DMS 273 (cell line): ENCODE measurements around the gene CSTF3.

Experiments
- DNase-seq: peaks from one replicate; lab custom pipeline; 2025; ENCODE audit not compliant: unreplicated experiment; lab: John Stamatoyannopoulos, UW

The CSTF3 gene

GRCh38 chr11:33044285-33044756 is 117.0 kb downstream of the CSTF3 start:
- DNase-seq = no peak

DNA sequence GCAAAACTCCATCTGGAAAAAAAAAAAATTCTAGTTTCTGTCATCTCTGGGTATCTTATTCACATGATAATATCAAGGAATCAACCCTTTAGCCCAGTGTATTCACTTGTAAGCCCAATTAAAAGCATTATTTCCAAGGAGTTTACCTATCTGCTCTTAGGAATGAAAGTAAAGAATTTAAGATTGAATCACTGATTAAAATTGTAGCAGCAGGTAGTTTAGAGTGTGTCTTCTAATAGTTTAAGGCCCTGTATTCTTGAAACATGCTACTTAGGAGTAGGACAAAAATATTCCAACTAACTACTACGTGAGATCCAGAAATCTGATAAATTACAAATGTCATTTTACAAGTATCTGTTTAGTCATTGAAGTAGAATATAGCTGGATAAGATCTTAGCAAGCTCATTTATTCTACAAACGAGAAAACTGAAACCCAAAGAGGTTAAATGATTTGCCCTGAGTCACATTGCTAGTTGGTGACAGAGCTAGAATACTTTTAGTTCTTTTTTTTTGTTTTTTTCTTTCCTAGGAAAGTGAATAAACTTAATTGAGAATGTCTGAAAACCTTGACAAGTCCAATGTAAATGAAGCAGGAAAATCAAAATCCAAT is 118.0 kb downstream of the CSTF3 start:
- DNase-seq = no peak

- no peak for DNase-seq
Observed at GRCh38 chr11:33040862-33041453, 120.3 kb downstream of the CSTF3 start.

- peak; percentile 69 for DNase-seq
Observed at GRCh38 chr11:33040033-33040861, 121.0 kb downstream of the CSTF3 start.

GRCh38 chr11:33039274-33040032 is 121.8 kb downstream of the CSTF3 start, which contains the start of gene TCP11L1:
Gene TCP11L1, plus strand, starts transcription at chr11:33039572. Its CDS starts 4,202 bp downstream, at chr11:33043774.
- peak; percentile 95 for DNase-seq

DNA sequence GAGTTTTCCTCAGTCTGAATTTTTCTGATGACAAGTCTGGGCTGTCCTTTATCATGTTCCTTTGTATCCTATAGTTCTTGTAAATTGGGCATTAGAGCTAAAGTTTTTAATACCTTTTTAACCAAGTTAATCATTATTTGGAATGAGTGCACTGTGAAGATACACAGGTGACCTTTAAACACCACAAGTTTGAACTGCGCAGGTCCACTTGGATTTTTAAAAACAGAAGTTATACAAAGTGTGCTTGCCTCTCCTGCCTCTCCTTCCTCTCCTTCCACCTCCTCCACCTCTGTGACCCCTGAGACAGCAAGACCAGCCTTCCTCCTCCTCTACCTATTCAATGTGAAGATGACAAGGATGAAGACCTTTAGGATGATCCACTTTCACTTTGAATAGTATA is 126.3 kb downstream of the CSTF3 start:
- no peak for DNase-seq
